ENCODE measurements around the gene PLIN3. TPM values are rescaled to one million over a fixed set of nuclear protein-coding genes. Genes with fewer than 3 reads are reported as not detected.
A peak's percentile ranks its signal among the peaks of the same experiment; 100 is the strongest.

The PLIN3 gene
- total RNA-seq, 2 donors from 2014 or later = 61.3 to 76.5 TPM

DNA sequence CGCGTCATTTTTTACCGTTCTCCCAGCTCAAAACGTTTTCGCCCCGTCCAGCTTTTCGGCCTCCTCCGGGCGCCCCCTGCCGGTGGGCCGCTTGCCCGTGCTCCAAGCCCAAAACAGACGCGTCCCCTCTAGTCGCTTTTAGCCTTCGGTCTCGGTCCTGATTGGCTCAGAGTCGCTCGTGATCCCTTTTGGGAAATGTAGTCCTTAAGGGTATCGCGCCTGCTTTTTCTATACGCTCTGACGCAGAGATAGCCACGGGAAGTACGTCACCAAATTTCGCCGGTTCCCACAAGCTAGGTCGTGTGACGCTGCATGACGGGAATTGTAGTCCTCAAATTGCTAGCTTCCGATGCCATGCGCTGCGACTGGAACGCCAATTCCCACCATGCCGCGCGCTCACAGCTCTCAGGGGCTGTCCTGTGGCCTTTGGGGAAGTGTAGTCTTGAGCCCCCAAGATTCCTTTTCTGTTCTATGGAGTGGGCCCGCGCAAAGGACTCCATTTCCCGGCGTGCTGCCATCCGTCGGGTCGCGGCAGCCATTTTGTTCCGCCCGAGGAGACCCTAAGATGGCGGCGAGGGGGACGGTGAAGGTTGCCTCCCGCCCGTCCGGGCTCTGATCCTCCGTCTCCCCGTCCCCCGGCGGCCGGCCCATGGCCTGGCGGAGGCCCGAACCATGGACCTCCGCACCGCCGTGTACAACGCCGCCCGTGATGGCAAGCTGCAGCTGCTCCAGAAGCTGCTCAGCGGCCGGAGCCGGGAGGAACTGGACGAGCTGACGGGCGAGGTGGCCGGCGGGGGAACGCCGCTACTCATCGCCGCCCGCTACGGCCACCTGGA, 76.1 kb downstream of the PLIN3 start, which contains the start of gene FEM1A:
TSS of gene FEM1A (plus strand) at position 552 of the 836 bp plus-strand sequence. CDS start at position 673, 121 bp downstream.
- Histone ChIP-seq H3K4me3 (peak within 1 kb of the TSS; percentile 92 to 94), H3K36me3 (peaks cover 0 to 7% of the 10 kb centered on the region in 2 donors), H3K4me1 (replicated peaks) (peaks cover 21% of the 10 kb centered on the region), H3K27ac (peak within 1 kb of the TSS; percentile 89 to 90), H3K9me3 (no peaks in the 10 kb centered on the region), H3K27me3 (replicated peaks; ENCODE audit: insufficient read depth) (no peaks in the 10 kb centered on the region)
- intact Hi-C loops (cut with DNase I) = loop anchor here (5.0 kb wide), 1 partner anchor 59 kb away; no protein-coding TSS in a partner anchor
- WGBS = under 1% methylated on average over 60 of the region's 80 CpGs
- peak; percentile 100 for DNase-seq (ENCODE audit: low spot score)
- TF ChIP-seq POLR2A (IDR thresholded peaks at IDR 0.05) (peak; percentile 72), POLR2AphosphoS5 (IDR thresholded peaks at IDR 0.05) (peak; percentile 97)
- TF ChIP-seq, protein P1, sequence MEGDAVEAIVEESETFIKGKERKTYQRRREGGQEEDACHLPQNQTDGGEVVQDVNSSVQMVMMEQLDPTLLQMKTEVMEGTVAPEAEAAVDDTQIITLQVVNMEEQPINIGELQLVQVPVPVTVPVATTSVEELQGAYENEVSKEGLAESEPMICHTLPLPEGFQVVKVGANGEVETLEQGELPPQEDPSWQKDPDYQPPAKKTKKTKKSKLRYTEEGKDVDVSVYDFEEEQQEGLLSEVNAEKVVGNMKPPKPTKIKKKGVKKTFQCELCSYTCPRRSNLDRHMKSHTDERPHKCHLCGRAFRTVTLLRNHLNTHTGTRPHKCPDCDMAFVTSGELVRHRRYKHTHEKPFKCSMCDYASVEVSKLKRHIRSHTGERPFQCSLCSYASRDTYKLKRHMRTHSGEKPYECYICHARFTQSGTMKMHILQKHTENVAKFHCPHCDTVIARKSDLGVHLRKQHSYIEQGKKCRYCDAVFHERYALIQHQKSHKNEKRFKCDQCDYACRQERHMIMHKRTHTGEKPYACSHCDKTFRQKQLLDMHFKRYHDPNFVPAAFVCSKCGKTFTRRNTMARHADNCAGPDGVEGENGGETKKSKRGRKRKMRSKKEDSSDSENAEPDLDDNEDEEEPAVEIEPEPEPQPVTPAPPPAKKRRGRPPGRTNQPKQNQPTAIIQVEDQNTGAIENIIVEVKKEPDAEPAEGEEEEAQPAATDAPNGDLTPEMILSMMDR (IDR thresholded peaks at IDR 0.05) = peak; percentile 90 to 100 (median 98)

Other genes starting within 250 kb of the PLIN3 start
- 1 to 10 TPM; 4.0 to 6.2 TPM for gene TNFAIP8L1, start 228.2 kb downstream of the PLIN3 start, total RNA-seq
- 100 to 1,000 TPM in 1 of 2 donors, 10 to 100 TPM in 1; 70.9 to 116 TPM for gene MYDGF, start 197.3 kb downstream of the PLIN3 start, total RNA-seq
- gene DPP9, start 143.8 kb downstream of the PLIN3 start, total RNA-seq = 100 to 1,000 TPM in 1 of 2 donors, 10 to 100 TPM in 1; 53.5 to 116 TPM
- 10 to 100 TPM; 20.7 to 30.4 TPM for gene FEM1A, start 75.9 kb downstream of the PLIN3 start, total RNA-seq
- gene TICAM1, start 36.0 kb downstream of the PLIN3 start, total RNA-seq = 1 to 10 TPM; 8.3 to 9.1 TPM
- 1 to 10 TPM in 1 of 2 donors, not detected in 1; 1.2 TPM for gene ARRDC5, start 35.2 kb upstream of the PLIN3 start, total RNA-seq
- 1 to 10 TPM; 3.8 to 5.3 TPM for gene UHRF1, start 41.8 kb upstream of the PLIN3 start, total RNA-seq
- gene KDM4B, start 101.4 kb upstream of the PLIN3 start, total RNA-seq = 100 to 1,000 TPM in 1 of 2 donors, 10 to 100 TPM in 1; 74.6 to 136 TPM

All from prostate gland (tissue), 2 donors.